ENCODE data around the gene EPHB1. TPM values are rescaled to one million over a fixed set of nuclear protein-coding genes. Genes with fewer than 3 reads are reported as not detected.

The EPHB1 gene
- total and polyA plus RNA-seq, 4 donors = 0.23 to 1.7 (median 0.52) TPM

- 63% methylated on average over 6 of the region's 6 CpGs for WGBS
- TF ChIP-seq JUND (IDR thresholded peaks at IDR 0.05) (no peak), YY1 (IDR thresholded peaks at IDR 0.05) (no peak), TAF1 (conservative IDR thresholded peaks at IDR 0.05) (no peak), SP1 (IDR thresholded peaks at IDR 0.05) (no peak), ATF3 (IDR thresholded peaks at IDR 0.05) (no peak), ZBTB33 (IDR thresholded peaks at IDR 0.05) (no peak), FOXA1 (IDR thresholded peaks at IDR 0.05) (no peak), MAX (IDR thresholded peaks at IDR 0.05) (no peak), NR2F2 (IDR thresholded peaks at IDR 0.05) (no peak), HNF4A (conservative IDR thresholded peaks at IDR 0.05) (no peak), FOXA2 (IDR thresholded peaks at IDR 0.05) (no peak), RAD21 (IDR thresholded peaks at IDR 0.05) (no peak), EGR1 (IDR thresholded peaks at IDR 0.05; ENCODE audit: low read depth in 2 of 2) (no peak), RXRA (IDR thresholded peaks at IDR 0.05) (no peak), GABPA (IDR thresholded peaks at IDR 0.05 in 1 of 2, conservative IDR thresholded peaks at IDR 0.05 in 1 of 2) (no peak), HNF4G (IDR thresholded peaks at IDR 0.05) (no peak)
- TF ChIP-seq, protein P1, sequence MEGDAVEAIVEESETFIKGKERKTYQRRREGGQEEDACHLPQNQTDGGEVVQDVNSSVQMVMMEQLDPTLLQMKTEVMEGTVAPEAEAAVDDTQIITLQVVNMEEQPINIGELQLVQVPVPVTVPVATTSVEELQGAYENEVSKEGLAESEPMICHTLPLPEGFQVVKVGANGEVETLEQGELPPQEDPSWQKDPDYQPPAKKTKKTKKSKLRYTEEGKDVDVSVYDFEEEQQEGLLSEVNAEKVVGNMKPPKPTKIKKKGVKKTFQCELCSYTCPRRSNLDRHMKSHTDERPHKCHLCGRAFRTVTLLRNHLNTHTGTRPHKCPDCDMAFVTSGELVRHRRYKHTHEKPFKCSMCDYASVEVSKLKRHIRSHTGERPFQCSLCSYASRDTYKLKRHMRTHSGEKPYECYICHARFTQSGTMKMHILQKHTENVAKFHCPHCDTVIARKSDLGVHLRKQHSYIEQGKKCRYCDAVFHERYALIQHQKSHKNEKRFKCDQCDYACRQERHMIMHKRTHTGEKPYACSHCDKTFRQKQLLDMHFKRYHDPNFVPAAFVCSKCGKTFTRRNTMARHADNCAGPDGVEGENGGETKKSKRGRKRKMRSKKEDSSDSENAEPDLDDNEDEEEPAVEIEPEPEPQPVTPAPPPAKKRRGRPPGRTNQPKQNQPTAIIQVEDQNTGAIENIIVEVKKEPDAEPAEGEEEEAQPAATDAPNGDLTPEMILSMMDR (IDR thresholded peaks at IDR 0.05; ENCODE audit: low read depth, low read length, missing input control) = no peak
- TF ChIP-seq, protein P2, sequence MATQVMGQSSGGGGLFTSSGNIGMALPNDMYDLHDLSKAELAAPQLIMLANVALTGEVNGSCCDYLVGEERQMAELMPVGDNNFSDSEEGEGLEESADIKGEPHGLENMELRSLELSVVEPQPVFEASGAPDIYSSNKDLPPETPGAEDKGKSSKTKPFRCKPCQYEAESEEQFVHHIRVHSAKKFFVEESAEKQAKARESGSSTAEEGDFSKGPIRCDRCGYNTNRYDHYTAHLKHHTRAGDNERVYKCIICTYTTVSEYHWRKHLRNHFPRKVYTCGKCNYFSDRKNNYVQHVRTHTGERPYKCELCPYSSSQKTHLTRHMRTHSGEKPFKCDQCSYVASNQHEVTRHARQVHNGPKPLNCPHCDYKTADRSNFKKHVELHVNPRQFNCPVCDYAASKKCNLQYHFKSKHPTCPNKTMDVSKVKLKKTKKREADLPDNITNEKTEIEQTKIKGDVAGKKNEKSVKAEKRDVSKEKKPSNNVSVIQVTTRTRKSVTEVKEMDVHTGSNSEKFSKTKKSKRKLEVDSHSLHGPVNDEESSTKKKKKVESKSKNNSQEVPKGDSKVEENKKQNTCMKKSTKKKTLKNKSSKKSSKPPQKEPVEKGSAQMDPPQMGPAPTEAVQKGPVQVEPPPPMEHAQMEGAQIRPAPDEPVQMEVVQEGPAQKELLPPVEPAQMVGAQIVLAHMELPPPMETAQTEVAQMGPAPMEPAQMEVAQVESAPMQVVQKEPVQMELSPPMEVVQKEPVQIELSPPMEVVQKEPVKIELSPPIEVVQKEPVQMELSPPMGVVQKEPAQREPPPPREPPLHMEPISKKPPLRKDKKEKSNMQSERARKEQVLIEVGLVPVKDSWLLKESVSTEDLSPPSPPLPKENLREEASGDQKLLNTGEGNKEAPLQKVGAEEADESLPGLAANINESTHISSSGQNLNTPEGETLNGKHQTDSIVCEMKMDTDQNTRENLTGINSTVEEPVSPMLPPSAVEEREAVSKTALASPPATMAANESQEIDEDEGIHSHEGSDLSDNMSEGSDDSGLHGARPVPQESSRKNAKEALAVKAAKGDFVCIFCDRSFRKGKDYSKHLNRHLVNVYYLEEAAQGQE (IDR thresholded peaks at IDR 0.05) = no peak
Observed at GRCh38 chr3:134854254-134854653, 59.2 kb downstream of the EPHB1 start.

More at GRCh38 chr3:134854254-134854653, 59.2 kb downstream of the EPHB1 start:
- DNase-seq (ENCODE audit: low spot score) = no peak
- Histone ChIP-seq H3K27me3 (ENCODE audit: control insufficient read depth in 4 of 4, insufficient read depth in 4 of 4, low read length in 3 of 4) (no peaks in the 10 kb centered on the region), H3K9ac (ENCODE audit: low read depth in 1 of 2, low read length in 2 of 2) (no peak overlapping the region), H3K27ac (ENCODE audit: low read depth in 1 of 2, low read length in 2 of 2) (no peak overlapping the region), H3K36me3 (ENCODE audit: control insufficient read depth in 4 of 4, insufficient read depth in 3 of 4, low read depth in 1 of 4, low read length in 3 of 4) (no peaks in the 10 kb centered on the region), H3K9me3 (ENCODE audit: control insufficient read depth in 4 of 4, low read length in 3 of 4) (no peaks in the 10 kb centered on the region), H3K4me3 (ENCODE audit: low read depth in 1 of 3, low read length in 3 of 3) (no peak overlapping the region), H3K4me1 (ENCODE audit: control insufficient read depth in 4 of 4, insufficient read depth in 4 of 4, low read length in 3 of 4) (no peaks in the 10 kb centered on the region)
